Measurements from ENCODE around the gene GTF2A2.

The GTF2A2 gene

DNA sequence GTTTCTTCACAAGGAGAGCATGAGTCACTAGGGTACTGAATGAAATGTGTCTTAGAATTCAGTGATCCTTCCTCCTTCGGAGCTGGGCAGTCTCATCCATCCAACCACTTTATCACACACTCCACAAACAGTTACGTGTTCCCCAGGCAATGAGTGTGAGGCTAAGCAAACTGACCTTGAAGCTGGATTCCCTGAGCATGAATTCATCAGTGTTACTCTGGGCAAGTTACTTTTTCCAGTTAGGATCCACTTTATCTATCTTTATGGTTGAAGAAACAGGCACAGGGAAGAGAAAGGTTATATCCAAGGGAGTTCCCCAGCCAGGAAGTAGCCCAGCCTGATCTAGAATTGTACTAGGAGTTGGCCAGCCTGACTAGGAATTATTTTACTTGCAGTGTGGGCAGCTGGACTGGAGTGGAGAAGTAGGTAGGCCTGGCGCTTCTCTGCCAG lies 62.8 kb downstream of the GTF2A2 start:
- no peaks in the 10 kb centered on the region for H3K36me3 ChIP-seq (ENCODE audit: control insufficient read depth in 2 of 2, insufficient read depth in 1 of 2, low read length in 2 of 2)
- no peak overlapping the region for H3K27ac ChIP-seq (ENCODE audit: extremely low read depth, low read depth, low read length)
- POLR2A ChIA-PET = no interaction called here
- H3K9me3 ChIP-seq (ENCODE audit: control insufficient read depth, insufficient read depth, low read depth, low read length) = no peaks in the 10 kb centered on the region
- H3K4me3 ChIP-seq (ENCODE audit: low read depth, low read length) = no peak overlapping the region
- TF ChIP-seq, protein P1, sequence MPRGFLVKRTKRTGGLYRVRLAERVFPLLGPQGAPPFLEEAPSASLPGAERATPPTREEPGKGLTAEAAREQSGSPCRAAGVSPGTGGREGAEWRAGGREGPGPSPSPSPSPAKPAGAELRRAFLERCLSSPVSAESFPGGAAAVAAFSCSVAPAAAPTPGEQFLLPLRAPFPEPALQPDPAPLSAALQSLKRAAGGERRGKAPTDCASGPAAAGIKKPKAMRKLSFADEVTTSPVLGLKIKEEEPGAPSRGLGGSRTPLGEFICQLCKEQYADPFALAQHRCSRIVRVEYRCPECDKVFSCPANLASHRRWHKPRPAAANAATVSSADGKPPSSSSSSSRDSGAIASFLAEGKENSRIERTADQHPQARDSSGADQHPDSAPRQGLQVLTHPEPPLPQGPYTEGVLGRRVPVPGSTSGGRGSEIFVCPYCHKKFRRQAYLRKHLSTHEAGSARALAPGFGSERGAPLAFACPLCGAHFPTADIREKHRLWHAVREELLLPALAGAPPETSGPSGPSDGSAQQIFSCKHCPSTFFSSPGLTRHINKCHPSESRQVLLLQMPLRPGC (tag by site-specific recombination; IDR thresholded peaks at IDR 0.05) = no peak
- TF ChIP-seq ZNF274 (IDR thresholded peaks at IDR 0.05; ENCODE audit: low read length) = no peak
- no peak for TF ChIP-seq ZNF274 (tag by site-specific recombination; IDR thresholded peaks at IDR 0.05; ENCODE audit: borderline replicate concordance)
- TF ChIP-seq, protein P2, sequence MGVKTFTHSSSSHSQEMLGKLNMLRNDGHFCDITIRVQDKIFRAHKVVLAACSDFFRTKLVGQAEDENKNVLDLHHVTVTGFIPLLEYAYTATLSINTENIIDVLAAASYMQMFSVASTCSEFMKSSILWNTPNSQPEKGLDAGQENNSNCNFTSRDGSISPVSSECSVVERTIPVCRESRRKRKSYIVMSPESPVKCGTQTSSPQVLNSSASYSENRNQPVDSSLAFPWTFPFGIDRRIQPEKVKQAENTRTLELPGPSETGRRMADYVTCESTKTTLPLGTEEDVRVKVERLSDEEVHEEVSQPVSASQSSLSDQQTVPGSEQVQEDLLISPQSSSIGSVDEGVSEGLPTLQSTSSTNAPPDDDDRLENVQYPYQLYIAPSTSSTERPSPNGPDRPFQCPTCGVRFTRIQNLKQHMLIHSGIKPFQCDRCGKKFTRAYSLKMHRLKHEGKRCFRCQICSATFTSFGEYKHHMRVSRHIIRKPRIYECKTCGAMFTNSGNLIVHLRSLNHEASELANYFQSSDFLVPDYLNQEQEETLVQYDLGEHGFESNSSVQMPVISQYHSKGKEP (tag by site-specific recombination; IDR thresholded peaks at IDR 0.05) = no peak
- no peak for TF ChIP-seq ZNF248 (tag by site-specific recombination; IDR thresholded peaks at IDR 0.05)
- no peak for TF ChIP-seq BCL11A (tag by site-specific recombination; IDR thresholded peaks at IDR 0.05; ENCODE audit: low read depth)
- no peak for TF ChIP-seq KLF7 (tag by site-specific recombination; IDR thresholded peaks at IDR 0.05; ENCODE audit: borderline replicate concordance)
- TF ChIP-seq, protein P3, sequence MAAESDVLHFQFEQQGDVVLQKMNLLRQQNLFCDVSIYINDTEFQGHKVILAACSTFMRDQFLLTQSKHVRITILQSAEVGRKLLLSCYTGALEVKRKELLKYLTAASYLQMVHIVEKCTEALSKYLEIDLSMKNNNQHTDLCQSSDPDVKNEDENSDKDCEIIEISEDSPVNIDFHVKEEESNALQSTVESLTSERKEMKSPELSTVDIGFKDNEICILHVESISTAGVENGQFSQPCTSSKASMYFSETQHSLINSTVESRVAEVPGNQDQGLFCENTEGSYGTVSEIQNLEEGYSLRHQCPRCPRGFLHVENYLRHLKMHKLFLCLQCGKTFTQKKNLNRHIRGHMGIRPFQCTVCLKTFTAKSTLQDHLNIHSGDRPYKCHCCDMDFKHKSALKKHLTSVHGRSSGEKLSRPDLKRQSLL (tag by site-specific recombination; IDR thresholded peaks at IDR 0.05) = no peak
- TF ChIP-seq MYNN (tag by site-specific recombination; IDR thresholded peaks at IDR 0.05; ENCODE audit: borderline replicate concordance) = no peak
- no peak for TF ChIP-seq ZNF514 (tag by site-specific recombination; IDR thresholded peaks at IDR 0.05)
- CTCF ChIA-PET = interaction anchor here (0.6 kb wide), 1 partner anchor 450 kb away, joined by 3 read pairs; no protein-coding TSS in a partner anchor
- H3K4me1 ChIP-seq (ENCODE audit: control insufficient read depth, insufficient read depth, low read length) = no peaks in the 10 kb centered on the region

DNA sequence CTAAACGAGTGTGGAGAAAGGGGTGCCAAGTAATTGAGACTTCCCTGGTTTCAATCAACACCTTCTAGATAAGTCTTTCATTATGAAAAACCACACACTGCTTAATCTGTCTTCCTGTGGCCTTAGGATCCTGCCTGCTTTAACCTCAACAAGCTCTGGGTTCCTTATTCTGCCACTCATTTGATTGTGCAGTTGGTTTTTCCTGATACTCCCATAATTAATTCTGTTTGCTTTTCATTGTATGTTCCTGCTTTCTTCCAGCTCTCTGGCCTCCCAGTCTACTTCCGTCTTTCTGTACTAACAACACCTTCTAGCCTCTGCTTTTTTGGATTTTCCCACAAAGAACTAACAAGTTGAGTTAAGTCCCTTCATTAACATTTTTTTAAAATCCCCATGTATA lies 66.0 kb downstream of the GTF2A2 start:
- CTCF ChIA-PET = interaction anchor here (0.6 kb wide), 1 partner anchor 635 kb away, joined by 3 read pairs; no protein-coding TSS in a partner anchor

More for the DNA sequence above, 66.0 kb downstream of the GTF2A2 start:
- TF ChIP-seq SALL2 (tag by site-specific recombination; IDR thresholded peaks at IDR 0.05; ENCODE audit: borderline replicate concordance) (no peak), PRDM4 (tag by site-specific recombination; IDR thresholded peaks at IDR 0.05) (no peak), ZNF280D (tag by site-specific recombination; IDR thresholded peaks at IDR 0.05) (no peak), SP2 (tag by site-specific recombination; IDR thresholded peaks at IDR 0.05) (no peak), ZNF24 (tag by site-specific recombination; IDR thresholded peaks at IDR 0.05) (no peak), ZNF488 (tag by site-specific recombination; IDR thresholded peaks at IDR 0.05) (no peak), ZNF747 (tag by site-specific recombination; IDR thresholded peaks at IDR 0.05) (no peak)
- TF ChIP-seq, protein P4, sequence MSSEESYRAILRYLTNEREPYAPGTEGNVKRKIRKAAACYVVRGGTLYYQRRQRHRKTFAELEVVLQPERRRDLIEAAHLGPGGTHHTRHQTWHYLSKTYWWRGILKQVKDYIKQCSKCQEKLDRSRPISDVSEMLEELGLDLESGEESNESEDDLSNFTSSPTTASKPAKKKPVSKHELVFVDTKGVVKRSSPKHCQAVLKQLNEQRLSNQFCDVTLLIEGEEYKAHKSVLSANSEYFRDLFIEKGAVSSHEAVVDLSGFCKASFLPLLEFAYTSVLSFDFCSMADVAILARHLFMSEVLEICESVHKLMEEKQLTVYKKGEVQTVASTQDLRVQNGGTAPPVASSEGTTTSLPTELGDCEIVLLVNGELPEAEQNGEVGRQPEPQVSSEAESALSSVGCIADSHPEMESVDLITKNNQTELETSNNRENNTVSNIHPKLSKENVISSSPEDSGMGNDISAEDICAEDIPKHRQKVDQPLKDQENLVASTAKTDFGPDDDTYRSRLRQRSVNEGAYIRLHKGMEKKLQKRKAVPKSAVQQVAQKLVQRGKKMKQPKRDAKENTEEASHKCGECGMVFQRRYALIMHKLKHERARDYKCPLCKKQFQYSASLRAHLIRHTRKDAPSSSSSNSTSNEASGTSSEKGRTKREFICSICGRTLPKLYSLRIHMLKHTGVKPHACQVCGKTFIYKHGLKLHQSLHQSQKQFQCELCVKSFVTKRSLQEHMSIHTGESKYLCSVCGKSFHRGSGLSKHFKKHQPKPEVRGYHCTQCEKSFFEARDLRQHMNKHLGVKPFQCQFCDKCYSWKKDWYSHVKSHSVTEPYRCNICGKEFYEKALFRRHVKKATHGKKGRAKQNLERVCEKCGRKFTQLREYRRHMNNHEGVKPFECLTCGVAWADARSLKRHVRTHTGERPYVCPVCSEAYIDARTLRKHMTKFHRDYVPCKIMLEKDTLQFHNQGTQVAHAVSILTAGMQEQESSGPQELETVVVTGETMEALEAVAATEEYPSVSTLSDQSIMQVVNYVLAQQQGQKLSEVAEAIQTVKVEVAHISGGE (tag by site-specific recombination; conservative IDR thresholded peaks at IDR 0.05; ENCODE audit: low read depth) = no peak
- H3K27ac ChIP-seq (ENCODE audit: extremely low read depth, low read depth, low read length) = no peak overlapping the region
- POLR2A ChIA-PET = no interaction called here
- H3K36me3 ChIP-seq (ENCODE audit: control insufficient read depth in 2 of 2, insufficient read depth in 1 of 2, low read length in 2 of 2) = no peaks in the 10 kb centered on the region
- peaks cover 6% of the 10 kb centered on the region for H3K4me1 ChIP-seq (ENCODE audit: control insufficient read depth, insufficient read depth, low read length)
- H3K4me3 ChIP-seq (ENCODE audit: low read depth, low read length) = no peak overlapping the region
- H3K9me3 ChIP-seq (ENCODE audit: control insufficient read depth, insufficient read depth, low read depth, low read length) = no peaks in the 10 kb centered on the region
